GM21723 (cell line): ENCODE results near the gene CDA.

Source experiments
- ATAC-seq: cut with Tn5 transposase; IDR thresholded peaks from one replicate; pipeline ENCODE4 v1.9.1; 2021; ENCODE audit warnings: mild to moderate bottlenecking, moderate library complexity; ENCODE audit not compliant: unreplicated experiment

The CDA gene

DNA sequence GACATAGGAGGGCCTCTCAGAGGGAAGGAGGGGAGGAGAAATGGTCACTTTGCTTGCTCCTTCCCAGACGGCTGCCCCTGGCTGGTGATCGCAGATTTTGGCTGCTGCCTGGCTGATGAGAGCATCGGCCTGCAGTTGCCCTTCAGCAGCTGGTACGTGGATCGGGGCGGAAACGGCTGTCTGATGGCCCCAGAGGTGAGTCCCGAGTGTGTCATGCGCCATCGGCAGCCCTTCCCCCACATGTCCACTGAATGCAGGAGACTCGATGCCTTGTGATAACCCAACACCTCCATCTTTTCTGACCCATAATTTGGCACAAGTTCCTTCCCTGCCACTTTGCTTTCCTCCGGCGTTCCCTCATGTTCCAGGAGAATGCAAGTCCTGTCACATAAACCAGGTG lies 59.5 kb downstream of the CDA start:
- ATAC-seq = no peak

DNA sequence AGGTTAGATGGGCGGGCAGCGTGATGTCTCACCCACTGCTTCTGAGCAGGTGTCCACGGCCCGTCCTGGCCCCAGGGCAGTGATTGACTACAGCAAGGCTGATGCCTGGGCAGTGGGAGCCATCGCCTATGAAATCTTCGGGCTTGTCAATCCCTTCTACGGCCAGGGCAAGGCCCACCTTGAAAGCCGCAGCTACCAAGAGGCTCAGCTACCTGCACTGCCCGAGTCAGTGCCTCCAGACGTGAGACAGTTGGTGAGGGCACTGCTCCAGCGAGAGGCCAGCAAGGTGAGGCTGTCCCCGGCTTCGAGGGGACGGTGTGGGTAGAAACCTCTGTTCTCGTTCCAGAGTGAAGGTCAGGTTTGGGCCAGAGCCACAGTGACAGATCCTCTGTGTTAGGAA lies 60.0 kb downstream of the CDA start:
- no peak for ATAC-seq

DNA sequence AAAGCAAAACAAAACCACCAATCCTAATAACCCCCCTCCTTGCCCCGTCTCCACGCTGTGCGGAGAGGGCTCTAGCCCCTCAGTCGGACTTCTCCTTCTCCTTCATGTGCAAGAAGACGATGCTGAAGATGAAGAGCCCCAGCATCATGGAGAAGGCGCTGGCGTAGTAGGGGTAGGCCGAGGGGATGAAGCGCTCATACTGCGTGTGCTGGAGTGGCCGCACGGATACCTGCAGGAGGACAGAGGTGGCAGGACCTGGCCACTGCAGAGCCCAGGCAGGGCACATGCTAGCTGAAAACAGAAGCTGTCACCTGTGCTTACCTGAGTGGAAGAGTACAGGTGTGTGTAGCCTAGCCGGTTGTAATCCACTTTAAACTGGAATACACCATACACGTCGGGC lies 63.4 kb downstream of the CDA start:
- no peak for ATAC-seq

DNA sequence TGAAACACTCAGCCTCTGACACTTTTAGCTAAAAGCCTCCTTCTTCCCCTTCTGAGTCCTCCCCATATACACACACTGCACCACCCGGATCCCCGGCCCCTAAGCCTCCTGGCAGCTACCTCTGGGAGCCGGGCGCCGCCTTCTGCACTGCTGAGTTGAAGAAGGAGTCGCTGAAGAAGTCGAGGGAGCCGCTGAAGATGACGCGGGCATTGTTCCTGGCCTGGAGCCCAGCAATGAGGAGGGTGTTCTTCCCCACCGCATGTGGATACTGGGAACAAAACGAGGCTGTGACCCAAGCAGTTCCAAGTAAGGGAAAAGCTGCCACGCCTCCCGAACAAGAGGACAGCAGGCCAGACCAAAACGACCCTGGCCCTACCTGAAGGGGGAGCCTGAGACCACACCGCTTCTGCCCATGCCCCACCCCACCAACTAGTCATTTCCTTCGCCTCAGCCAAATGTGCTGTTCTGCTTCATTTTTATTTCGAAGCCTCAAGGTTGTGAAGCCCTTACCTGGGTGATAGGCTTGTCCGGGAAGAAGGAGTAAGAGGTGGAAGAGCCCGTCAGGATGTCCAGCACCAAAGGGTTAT lies 65.3 kb downstream of the CDA start:
- ATAC-seq = no peak

DNA sequence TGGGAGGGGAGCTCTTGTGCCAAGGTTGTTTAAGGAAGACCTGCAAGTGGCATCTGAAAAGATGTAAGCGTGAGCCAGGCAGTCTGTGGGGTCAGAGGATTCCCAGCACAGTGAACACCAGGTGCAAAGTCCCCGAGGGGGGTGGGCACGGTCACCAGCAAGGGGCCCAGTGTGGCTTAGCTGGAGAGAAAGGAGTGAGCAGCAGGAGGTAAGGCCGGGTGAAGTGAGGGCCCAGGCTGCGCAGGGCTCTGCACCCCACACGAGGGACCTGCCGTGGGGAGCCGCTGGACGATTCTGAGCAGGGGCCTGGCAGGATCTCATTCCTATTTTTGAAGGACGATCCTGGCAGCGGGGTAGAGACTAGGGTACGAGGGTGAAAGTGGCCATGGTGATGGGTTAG lies 68.1 kb downstream of the CDA start:
- no peak for ATAC-seq

DNA sequence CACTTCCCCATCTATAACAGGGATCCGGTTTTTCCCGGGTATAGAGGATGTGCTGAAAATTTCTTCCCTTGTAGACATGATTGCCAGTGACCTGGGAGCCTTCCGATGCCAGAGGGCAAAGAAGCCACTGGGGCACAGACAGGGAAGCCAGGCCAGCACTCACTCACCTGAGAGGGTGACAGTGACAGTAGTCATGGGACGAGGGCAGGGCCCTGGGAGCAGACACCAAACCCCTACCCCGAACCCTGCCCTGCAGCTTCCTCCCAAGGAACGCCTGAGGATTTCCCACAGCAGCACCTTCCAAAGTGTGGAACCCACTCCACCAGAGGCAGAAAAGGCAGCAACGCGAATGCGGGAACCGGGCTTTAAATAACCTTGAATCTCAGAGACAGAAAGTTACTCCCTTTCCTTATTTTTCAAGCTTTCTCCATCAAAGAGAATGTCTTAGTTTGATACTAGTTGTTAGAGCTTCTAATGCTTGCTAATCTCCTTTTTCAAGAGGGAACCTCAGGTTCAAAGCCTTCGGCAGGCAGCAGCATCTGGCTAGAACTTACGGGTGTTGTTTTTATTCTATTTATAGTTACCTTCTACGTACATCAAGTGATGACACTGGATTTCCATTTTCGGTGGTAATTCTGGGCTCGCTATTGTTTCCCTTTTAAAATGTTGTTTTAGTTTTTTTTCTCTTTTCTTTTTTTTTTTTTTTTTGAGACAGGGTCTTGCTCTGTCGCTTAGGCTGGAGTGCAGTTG lies 69.4 kb downstream of the CDA start:
- ATAC-seq = no peak

DNA sequence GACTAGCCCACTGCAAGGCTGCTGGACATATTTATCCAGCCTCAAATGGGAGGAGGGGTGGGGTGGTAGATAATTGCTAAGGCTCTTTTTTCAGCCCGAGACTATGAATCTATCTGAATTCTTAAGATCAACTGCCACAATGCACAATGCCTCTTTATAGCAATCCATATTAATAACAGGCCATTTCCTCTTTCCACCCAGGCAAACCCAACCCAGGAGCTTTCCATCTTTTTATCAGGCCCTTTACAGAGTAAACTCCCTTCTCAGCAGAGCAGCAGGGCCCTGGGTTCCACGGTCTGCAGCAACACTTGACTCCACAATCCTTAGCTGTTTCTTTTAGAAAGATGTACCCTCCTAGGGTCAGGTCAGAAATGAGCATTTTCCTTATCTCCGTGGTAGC lies 71.5 kb downstream of the CDA start:
- ATAC-seq = no peak

DNA sequence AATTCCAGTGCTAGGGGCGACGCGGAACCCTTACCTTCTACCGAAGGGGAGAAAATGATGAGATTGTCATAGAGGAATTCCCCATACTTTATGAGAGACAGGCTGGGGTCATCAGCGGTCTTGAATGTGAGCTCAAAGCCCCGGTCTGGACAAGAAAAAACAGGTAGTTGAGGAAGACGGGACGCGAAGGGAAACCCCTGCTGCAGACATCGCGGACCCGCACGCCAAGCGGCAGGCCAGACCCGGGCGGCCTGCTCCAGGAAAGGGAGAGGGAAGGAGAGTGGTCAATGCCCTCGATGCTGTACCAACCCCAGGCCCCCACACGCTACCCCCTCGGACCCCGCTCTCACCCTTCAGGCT lies 71.9 kb downstream of the CDA start:
- ATAC-seq = peak; percentile 5

DNA sequence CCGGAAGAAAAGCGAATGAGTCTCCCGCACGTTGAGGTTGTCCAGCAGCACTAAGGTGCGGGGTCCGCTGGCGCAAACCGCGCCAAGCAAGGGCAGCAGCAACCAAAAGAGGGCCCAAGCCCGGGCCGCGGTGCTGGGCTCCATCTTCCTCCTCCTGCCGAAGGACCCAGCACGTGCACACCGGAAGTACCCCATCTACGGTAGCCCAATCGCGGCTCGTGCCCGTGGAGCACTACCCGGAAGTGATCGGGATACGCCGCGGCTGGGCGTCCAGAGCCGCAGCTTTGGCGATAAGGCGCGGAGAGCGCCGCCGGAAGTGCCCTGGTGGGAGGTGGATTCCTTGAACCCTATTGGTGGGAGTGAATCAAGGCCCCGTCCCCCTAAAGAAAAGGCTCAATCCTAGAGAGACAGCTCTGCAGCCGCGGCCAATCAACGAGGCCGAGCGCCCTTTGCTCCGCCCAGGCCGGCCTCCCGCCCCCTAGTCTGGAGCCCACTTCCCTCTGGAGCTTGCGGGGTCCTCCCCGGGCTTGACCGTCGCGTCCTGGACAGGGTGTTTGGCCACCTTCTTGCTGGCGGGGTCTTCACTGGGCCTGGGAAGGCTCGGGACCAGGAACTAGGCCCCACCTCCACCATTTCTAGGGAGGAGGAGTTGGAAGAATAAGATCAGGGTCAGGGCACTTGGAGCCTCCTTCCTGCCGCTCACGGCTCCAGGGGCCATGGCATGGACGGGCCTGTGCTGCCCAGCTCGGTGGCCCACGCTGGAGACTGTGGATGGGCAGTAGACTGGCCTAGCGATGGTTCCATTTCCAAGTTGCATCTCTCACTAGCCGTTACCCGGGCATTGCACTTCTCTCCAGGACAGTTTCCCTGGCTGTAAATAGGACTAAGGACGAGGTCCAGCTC lies 72.6 kb downstream of the CDA start, which contains the start of gene DDOST:
Gene DDOST, minus strand, starts transcription at position 163 of the 903 bp plus-strand sequence. Its CDS starts 19 bp downstream, at position 144.
- peak; percentile 97 for ATAC-seq

DNA sequence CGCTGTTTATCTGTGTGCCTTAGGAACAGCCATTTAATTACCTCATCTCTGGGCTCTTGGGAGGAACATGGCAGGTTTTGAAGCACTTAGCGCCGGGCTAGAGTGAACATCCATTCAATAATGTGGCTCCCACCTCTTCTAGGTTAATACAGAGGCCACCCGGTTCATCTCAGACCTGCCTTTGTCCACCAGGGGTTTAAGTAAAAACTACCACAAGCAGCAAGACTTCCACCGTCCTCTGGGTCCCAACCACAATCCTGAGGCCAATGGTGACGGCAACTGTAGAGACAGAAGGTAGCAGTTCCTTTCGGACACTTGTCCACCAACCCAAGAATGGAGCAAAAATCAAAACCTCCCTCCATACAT lies 73.2 kb downstream of the CDA start:
- ATAC-seq = no peak

DNA sequence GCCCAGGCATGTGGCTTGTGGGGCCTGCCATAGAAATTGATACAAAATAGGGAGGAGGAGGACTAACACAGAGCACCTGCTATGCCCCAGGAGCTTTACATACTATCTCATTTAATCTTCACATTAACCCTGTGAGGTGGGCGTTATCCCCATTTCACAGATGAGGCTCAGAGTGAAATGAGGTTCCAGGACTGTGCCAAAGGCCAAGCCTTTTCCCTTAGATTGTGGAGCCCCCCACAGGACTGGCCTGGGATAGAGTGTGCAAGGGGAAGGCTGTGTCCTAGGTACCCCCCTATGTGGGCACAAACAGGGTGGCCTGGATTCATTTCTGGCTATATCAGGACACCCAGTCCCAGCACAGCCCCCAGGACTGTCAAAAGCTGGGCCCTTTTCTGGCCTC lies 74.5 kb downstream of the CDA start:
- no peak for ATAC-seq

DNA sequence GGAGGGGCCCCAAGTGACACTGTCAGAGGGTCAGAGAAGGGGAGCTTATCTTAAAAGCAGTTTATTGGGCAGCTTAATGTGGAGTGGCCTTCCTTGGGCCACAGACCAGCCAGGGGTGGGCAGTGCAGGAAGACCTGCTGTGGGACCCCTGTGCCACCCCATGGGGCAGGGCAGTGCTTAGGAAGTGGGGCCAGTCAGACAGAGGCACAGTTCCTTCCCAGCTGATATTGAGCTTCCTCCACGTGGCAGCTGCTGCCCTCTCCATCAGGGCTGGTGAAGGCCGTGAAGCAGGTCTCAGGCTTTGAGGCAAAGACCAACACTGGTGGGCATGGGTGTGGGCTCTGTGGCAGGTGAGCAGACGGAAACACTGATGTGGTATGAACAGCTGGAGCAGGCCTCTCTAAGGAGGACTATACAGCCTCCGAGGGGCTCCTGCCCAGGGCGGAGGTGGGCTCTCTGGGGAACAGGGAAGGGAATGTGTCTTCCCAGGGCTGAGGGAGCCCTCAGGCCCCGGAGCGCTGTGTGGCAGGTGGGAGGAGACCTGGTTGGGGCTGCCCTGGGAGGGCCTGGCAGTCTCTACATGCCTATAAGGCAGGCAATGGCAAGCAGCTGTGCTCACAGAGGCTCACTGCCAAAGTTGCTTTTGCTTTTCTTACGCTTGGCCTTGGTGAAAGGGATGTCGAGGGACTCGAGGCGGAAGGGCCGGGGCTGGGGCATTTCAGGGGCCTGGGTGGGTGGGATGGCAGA lies 75.2 kb downstream of the CDA start:
- no peak for ATAC-seq

DNA sequence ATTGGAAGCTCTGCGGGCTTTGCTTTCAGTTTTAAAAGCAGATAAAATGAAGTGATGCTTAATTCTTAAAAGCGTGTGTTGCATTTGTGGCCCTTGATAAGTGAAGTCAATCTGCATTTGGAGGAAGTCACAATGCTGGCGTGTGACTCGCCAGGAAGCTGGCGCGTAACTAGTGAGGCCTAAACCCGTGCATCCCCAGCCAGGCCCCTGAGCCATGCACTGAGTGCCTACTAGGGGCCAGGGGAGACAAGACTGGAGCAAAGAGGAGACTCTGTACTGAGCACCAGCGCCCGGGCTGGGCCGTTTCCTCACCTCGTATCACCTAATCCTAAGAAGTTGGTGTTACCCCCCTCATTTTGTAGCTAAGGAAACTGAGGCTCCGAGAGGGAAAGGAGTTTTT lies 76.8 kb downstream of the CDA start:
- no peak for ATAC-seq

DNA sequence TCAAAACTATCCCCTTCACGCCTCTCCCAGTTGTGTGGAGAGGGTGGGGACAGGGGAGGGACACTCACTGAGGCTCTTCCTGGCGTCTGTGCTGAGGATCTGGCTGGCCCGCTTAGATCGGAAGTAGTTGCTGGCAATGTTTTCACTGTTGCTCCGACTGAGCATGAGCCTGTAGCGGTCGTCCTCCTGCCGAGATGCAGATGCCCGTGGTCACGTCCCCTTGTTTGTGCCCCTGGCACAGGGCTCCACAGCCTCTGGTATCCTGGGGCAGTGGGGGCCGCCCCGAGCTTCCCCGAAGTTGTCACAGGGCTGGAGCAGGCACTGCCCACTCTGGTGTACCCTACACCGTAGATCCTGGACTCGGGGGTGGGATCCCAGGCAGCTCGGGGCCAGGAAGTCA lies 77.2 kb downstream of the CDA start:
- ATAC-seq = no peak

DNA sequence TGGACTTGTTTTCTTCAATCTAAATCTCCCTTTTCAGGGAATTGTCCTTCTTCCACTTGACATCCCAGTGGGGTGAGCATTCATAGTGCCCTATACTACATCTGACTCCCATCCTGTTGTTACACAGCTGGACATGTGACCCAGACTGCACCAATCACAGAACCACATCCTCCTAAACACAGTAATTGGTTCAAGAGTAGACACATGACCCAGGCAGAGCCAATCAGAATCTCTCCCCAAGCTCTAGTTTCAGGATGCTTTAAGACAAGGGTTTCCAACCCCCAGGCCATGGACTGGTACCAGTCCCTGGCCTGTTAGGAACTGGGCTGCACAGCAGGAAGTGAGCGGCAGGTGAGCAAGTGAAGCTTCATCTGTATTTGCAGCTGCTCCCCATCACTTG lies 77.9 kb downstream of the CDA start:
- ATAC-seq = no peak
